ENCODE results near the gene BCAS4.

Gene BCAS4

GRCh38 chr20:50824137-50824536 lies 29.3 kb downstream of the BCAS4 start:
- no peak overlapping the region for H3K4me3 ChIP-seq (ENCODE audit: low read depth, low read length)
- no peak for DNase-seq (ENCODE audit: low read depth)
- TF ChIP-seq POLR2A (IDR thresholded peaks at IDR 0.05; ENCODE audit: extremely low read depth, insufficient read length), result no peak

GRCh38 chr20:50826121-50826520 lies 31.3 kb downstream of the BCAS4 start:
- TF ChIP-seq CTCF (IDR thresholded peaks at IDR 0.05; ENCODE audit: low read depth, low read length), result no peak
- no peak for TF ChIP-seq POLR2A (IDR thresholded peaks at IDR 0.05; ENCODE audit: extremely low read depth, insufficient read length)
- TF ChIP-seq MYC (IDR thresholded peaks at IDR 0.05; ENCODE audit: low read depth, low read length), result no peak
- TF ChIP-seq, protein P1, sequence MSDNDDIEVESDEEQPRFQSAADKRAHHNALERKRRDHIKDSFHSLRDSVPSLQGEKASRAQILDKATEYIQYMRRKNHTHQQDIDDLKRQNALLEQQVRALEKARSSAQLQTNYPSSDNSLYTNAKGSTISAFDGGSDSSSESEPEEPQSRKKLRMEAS (IDR thresholded peaks at IDR 0.05; ENCODE audit: low read depth, low read length), result no peak
- no peak overlapping the region for H3K4me3 ChIP-seq (ENCODE audit: low read depth, low read length)
- DNase-seq (ENCODE audit: low read depth), result no peak

- TF ChIP-seq MYC (IDR thresholded peaks at IDR 0.05; ENCODE audit: low read depth, low read length) (no peak), POLR2A (IDR thresholded peaks at IDR 0.05; ENCODE audit: extremely low read depth, insufficient read length) (no peak), CTCF (IDR thresholded peaks at IDR 0.05; ENCODE audit: low read depth, low read length) (no peak)
- TF ChIP-seq, protein P1 (IDR thresholded peaks at IDR 0.05; ENCODE audit: low read depth, low read length), result no peak
- no peak for DNase-seq (ENCODE audit: low read depth)
- no peak overlapping the region for H3K4me3 ChIP-seq (ENCODE audit: low read depth, low read length)
Measured at GRCh38 chr20:50828363-50829136, 33.7 kb downstream of the BCAS4 start.

DNA sequence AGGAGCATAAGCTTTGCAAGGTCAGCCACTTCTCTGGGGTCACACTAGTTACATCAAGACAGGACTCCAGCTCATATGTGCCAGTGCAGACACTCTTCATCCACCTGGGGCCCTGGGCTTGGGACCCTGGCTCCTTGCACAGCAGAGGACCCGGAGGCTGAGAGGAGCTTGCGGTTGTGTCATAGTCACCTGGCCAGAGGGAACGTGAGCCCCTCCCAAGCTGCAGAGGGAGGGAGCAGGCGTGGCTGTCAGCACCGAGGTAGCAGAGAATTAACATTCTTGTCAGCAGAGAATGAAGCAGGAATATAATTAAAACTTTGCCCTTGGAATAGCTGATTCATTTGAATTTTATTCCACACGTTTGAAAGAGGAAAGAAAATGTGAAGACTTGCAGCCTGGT lies 36.8 kb downstream of the BCAS4 start:
- DNase-seq (ENCODE audit: low read depth), result no peak
- TF ChIP-seq, protein P1 (IDR thresholded peaks at IDR 0.05; ENCODE audit: low read depth, low read length), result no peak
- TF ChIP-seq CTCF (IDR thresholded peaks at IDR 0.05; ENCODE audit: low read depth, low read length) (no peak), POLR2A (IDR thresholded peaks at IDR 0.05; ENCODE audit: extremely low read depth, insufficient read length) (no peak), MYC (IDR thresholded peaks at IDR 0.05; ENCODE audit: low read depth, low read length) (no peak)
- H3K4me3 ChIP-seq (ENCODE audit: low read depth, low read length), result no peak overlapping the region

DNA sequence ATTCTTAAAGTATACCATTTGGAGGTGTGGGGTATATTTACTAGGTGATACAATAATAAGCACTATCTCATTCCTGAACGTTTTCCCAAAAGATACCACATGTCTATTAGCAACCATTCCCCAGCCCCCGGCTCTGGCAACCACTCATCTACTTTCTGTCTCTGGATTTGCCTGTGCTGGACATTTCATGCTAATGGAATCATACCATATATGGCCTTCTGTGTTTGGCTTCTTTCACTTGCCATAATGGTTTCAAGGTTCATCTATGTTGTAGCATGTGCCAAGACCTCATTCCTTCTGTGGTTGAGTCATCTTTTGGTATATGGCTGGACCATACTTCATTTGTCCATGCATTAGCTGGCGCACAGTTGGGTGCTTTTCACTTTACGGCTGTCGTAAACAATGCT lies 39.7 kb downstream of the BCAS4 start:
- no peak for DNase-seq (ENCODE audit: low read depth)
- TF ChIP-seq POLR2A (IDR thresholded peaks at IDR 0.05; ENCODE audit: extremely low read depth, insufficient read length), result no peak
- no peak overlapping the region for H3K4me3 ChIP-seq (ENCODE audit: low read depth, low read length)

GRCh38 chr20:50837532-50838321 lies 42.9 kb downstream of the BCAS4 start:
- TF ChIP-seq POLR2A (IDR thresholded peaks at IDR 0.05; ENCODE audit: extremely low read depth, insufficient read length) (no peak), MYC (IDR thresholded peaks at IDR 0.05; ENCODE audit: low read depth, low read length) (no peak), CTCF (IDR thresholded peaks at IDR 0.05; ENCODE audit: low read depth, low read length) (no peak)
- TF ChIP-seq, protein P1 (IDR thresholded peaks at IDR 0.05; ENCODE audit: low read depth, low read length), result no peak
- H3K4me3 ChIP-seq (ENCODE audit: low read depth, low read length), result no peak overlapping the region
- DNase-seq (ENCODE audit: low read depth), result no peak
